Natural killer cell (primary cell): ENCODE data around the gene LRIG1. TPM values are rescaled to one million over a fixed set of nuclear protein-coding genes. Genes with fewer than 3 reads are reported as not detected.

Experiments
- ATAC-seq, 3 donors: fragments of 150-1000 bp in 2 of 3; fragments of 200-7000 bp in 1 of 3; cut with Tn5 transposase; 1 replicate in 1 of 3; 2 replicates in 2 of 3; pipeline ENCODE4 v1.10.0; 2021; ENCODE audit warnings: mild to moderate bottlenecking in 2 of 3, moderate library complexity in 2 of 3
- DNase-seq, 2 donors: peaks; one replicate each; pipeline versions ENCODE4 v3.0.0 to v3.0.0-alpha.2; 2013 to 2021; ENCODE audit warnings: mixed read lengths in 1 of 2
- H3K27ac ChIP-seq: one replicate; pipeline ENCODE4 v1.5.1; 2013; ENCODE audit warnings: mild to moderate bottlenecking, low read length
- H3K27me3 ChIP-seq: one replicate; pipeline ENCODE4 v1.6.1; 2013; ENCODE audit warnings: low read length; ENCODE audit not compliant: control insufficient read depth, insufficient read depth
- H3K36me3 ChIP-seq: one replicate; pipeline ENCODE4 v1.6.1; 2013; ENCODE audit warnings: low read length; ENCODE audit not compliant: control insufficient read depth, insufficient read depth
- H3K4me1 ChIP-seq: one replicate; pipeline ENCODE4 v1.6.1; 2013; ENCODE audit warnings: low read length; ENCODE audit not compliant: control insufficient read depth, insufficient read depth
- H3K4me3 ChIP-seq: one replicate; pipeline ENCODE4 v1.5.1; 2013; ENCODE audit warnings: low read length
- H3K9me3 ChIP-seq: one replicate; pipeline ENCODE4 v1.6.1; 2013; ENCODE audit warnings: low read length; ENCODE audit not compliant: control insufficient read depth, insufficient read depth
- H3K27ac Mint-ChIP-seq, 2 donors: one replicate each; pipeline ENCODE4 v1.8.0; 2022; ENCODE audit warnings: mild to moderate bottlenecking in 2 of 2, mixed read lengths in 2 of 2, moderate library complexity in 1 of 2
- H3K27me3 Mint-ChIP-seq, 2 donors: one replicate each; pipeline ENCODE4 v1.8.0; 2022; ENCODE audit warnings: low read depth in 2 of 2, mixed read lengths in 2 of 2
- H3K36me3 Mint-ChIP-seq: one replicate; pipeline ENCODE4 v1.8.0; 2022; ENCODE audit warnings: mixed read lengths
- H3K4me1 Mint-ChIP-seq, 2 donors: one replicate each; pipeline ENCODE4 v1.8.0; 2022; ENCODE audit warnings: mixed read lengths in 2 of 2
- H3K4me3 Mint-ChIP-seq: one replicate; pipeline ENCODE4 v1.8.0; 2022; ENCODE audit warnings: mild to moderate bottlenecking, moderate library complexity, mixed read lengths
- H3K9me3 Mint-ChIP-seq, 2 donors: one replicate each; pipeline ENCODE4 v1.8.0; 2022; ENCODE audit warnings: mixed read lengths in 2 of 2
- WGBS: methylation state at CpG from one replicate; pipeline ENCODE4 v1.1.7; 2013; ENCODE audit warnings: missing lambda C conversion rate; ENCODE audit not compliant: insufficient coverage; 5-methylcytosine and 5-hydroxymethylcytosine counted together
- intact Hi-C: fragments of 100-400 bp; cut with micrococcal nuclease; formaldehyde crosslinking; loops from one replicate; pipeline ENCODE4 v1.14.2; 2022
- total RNA-seq, 4 donors: library from RNA; stranded (reverse); fragments of 120-200 nt in 1 of 4; gene quantifications; one replicate each; pipeline versions ENCODE4 v1.2.3 to v1.2.4, GENCODE V29; 2013 to 2022
- TF ChIP-seq, protein P1 (sequence below): fragments of 200-600 bp; IDR thresholded peaks from one replicate; pipeline ENCODE4 v1.8.0; 2022; ENCODE audit warnings: antibody characterized with exemption

Gene LRIG1
- total RNA-seq, 3 donors from 2014 or later (not counting 1 experiment from before 2014, with no cell fraction given), result 5.5 to 10.6 (median 8.5) TPM

DNA sequence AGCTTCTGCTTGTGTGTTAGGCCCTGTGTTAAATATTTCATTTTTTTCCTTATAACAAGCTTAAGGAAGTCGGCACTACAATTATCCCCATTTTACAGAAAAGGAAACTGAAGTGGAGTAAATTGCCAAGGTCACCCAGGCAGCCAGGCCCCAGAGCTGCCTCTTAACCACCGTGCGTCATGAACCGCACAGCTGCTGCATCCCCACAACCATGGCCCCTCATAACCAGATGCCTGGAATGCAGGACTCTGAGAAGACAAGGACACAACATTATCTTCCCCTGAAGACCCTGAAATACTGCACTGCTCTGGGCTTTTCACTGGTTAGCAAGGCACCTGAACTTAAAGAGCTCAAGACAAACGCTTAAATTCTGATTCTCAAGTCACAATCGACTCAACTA, 14.6 kb downstream of the LRIG1 start:
- intact Hi-C loops, result no loop called here
- Histone ChIP-seq H3K4me1 (peaks cover 24% of the 10 kb centered on the region), H3K9me3 (no peaks in the 10 kb centered on the region), H3K27ac (no peak overlapping the region), H3K36me3 (no peaks in the 10 kb centered on the region), H3K4me3 (no peak overlapping the region), H3K27me3 (no peaks in the 10 kb centered on the region)
- 94% methylated on average over 6 of the region's 6 CpGs for WGBS
- Mint-ChIP-seq H3K27me3 (peaks cover 0 to 18% of the 10 kb centered on the region in 2 donors), H3K4me1 (peaks cover 18 to 27% of the 10 kb centered on the region in 2 donors), H3K9me3 (no peaks in the 10 kb centered on the region), H3K36me3 (no peaks in the 10 kb centered on the region), H3K4me3 (no peak overlapping the region), H3K27ac (no peak overlapping the region)
- ATAC-seq, result no peak
- TF ChIP-seq, protein P1, sequence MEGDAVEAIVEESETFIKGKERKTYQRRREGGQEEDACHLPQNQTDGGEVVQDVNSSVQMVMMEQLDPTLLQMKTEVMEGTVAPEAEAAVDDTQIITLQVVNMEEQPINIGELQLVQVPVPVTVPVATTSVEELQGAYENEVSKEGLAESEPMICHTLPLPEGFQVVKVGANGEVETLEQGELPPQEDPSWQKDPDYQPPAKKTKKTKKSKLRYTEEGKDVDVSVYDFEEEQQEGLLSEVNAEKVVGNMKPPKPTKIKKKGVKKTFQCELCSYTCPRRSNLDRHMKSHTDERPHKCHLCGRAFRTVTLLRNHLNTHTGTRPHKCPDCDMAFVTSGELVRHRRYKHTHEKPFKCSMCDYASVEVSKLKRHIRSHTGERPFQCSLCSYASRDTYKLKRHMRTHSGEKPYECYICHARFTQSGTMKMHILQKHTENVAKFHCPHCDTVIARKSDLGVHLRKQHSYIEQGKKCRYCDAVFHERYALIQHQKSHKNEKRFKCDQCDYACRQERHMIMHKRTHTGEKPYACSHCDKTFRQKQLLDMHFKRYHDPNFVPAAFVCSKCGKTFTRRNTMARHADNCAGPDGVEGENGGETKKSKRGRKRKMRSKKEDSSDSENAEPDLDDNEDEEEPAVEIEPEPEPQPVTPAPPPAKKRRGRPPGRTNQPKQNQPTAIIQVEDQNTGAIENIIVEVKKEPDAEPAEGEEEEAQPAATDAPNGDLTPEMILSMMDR, result no peak
- no peak for DNase-seq

DNA sequence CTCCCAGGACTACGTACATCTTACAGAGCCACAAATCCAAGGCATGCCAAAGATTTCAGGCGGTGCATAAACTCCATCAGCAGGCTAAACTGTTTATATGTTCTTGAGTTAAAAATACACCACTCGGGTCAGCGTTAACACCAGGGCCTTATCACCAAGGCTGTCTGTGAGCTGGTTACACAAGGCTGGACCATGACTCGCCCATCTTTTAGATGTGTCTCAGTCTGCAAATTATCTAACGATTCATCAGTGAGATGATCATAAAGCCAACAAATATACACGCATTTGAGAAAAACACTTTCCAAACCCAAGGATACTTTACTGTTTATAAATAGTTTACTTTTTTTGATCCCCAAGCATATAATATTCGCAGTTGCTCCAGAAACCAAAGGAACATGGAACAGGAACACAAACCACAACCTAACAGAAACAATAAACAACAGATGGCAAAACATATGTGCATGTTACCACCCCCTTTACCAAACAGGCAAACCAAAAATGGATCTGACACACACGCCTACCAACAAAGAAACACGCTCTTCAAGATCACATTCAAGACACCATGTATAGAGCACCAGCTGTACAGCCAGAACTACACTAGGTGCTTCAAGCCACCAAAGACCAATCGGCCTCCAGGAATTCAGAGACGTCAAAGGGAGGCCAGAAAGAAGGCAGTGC, 15.4 kb downstream of the LRIG1 start:
- H3K9me3 ChIP-seq, result no peaks in the 10 kb centered on the region
- H3K27me3 ChIP-seq, result no peaks in the 10 kb centered on the region
- no peaks in the 10 kb centered on the region for H3K9me3 Mint-ChIP-seq
- intact Hi-C loops, result no loop called here
- no peak for ATAC-seq
- peaks cover 0 to 18% of the 10 kb centered on the region in 2 donors for H3K27me3 Mint-ChIP-seq
- H3K27ac ChIP-seq, result no peak overlapping the region
- no peak for DNase-seq
- H3K4me1 Mint-ChIP-seq, result peaks cover 26 to 35% of the 10 kb centered on the region in 2 donors
- no peaks in the 10 kb centered on the region for H3K36me3 ChIP-seq
- no peak overlapping the region for H3K4me3 Mint-ChIP-seq
- H3K27ac Mint-ChIP-seq, result no peak overlapping the region
- 86% methylated on average over 11 of the region's 12 CpGs for whole genome bisulfite sequencing
- H3K4me3 ChIP-seq, result no peak overlapping the region
- H3K4me1 ChIP-seq, result peaks cover 31% of the 10 kb centered on the region
- no peaks in the 10 kb centered on the region for H3K36me3 Mint-ChIP-seq
- TF ChIP-seq, protein P1, result no peak

DNA sequence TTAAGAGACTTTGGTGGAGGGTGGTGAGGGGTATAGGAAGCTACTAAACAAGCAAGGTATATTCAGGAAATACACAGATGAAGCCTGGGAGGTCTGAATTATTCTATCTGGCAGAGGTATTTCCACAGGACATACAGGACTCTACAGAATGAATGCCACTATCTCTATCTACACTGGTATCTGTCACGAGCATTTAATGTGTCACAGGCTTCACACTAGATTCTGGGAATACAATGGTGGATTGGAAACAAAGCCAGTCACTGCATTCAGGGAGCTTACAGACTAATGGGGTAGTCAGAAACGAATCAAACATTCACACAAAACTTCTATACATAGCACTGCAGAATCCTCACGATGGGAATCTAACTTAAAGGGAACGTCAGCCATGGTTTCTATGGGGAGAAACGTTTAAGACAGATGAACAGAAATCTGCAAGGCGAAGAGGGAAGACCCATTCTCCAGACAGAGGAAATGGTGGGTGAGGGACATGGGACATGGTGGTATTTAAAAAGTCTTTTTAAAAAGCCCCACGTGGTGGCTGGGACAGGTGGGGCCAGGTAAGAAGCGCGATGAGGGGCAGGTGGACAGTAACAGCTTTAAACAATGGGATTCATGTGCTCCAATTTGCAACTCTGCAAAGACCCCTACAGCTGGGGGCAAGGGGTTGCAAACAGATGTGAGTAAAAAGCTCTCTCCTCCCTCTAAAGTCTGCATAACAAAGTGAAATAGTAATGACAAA, 16.5 kb downstream of the LRIG1 start:
- peaks cover 34% of the 10 kb centered on the region for H3K4me1 ChIP-seq
- TF ChIP-seq, protein P1, result no peak

More for the DNA sequence above, 16.5 kb downstream of the LRIG1 start:
- ATAC-seq (no peak), DNase-seq (no peak)
- H3K27ac ChIP-seq, result no peak overlapping the region
- no peaks in the 10 kb centered on the region for H3K9me3 ChIP-seq
- no peaks in the 10 kb centered on the region for H3K27me3 ChIP-seq
- Mint-ChIP-seq H3K4me3 (no peak overlapping the region), H3K36me3 (no peaks in the 10 kb centered on the region), H3K27ac (no peak overlapping the region), H3K9me3 (no peaks in the 10 kb centered on the region), H3K27me3 (peaks cover 2 to 21% of the 10 kb centered on the region in 2 donors), H3K4me1 (peaks cover 35 to 42% of the 10 kb centered on the region in 2 donors)
- 89% methylated on average over 8 of the region's 9 CpGs for WGBS
- no peak overlapping the region for H3K4me3 ChIP-seq
- intact Hi-C loops, result no loop called here
- no peaks in the 10 kb centered on the region for H3K36me3 ChIP-seq
